ENCODE results near the gene CBFA2T3. TPM values are rescaled to one million over a fixed set of nuclear protein-coding genes. Genes with fewer than 3 reads are reported as not detected.

Gene CBFA2T3
- total RNA-seq, 1 experiment from 2014 or later = 2.9 TPM

- Histone ChIP-seq H4K20me1 (ENCODE audit: control insufficient read depth, insufficient read depth, insufficient read length) (no peaks in the 10 kb centered on the region), H3T11ph (ENCODE audit: low read length) (no peak overlapping the region), H2BK20ac (ENCODE audit: low read depth, low read length, poor library complexity, severe bottlenecking) (no peak overlapping the region), H2AFZ (ENCODE audit: low read length) (no peak overlapping the region), H3K4me1 (ENCODE audit: insufficient read depth, low read length) (no peaks in the 10 kb centered on the region), H3K9ac (ENCODE audit: extremely low read depth, insufficient read length, low read length) (no peak overlapping the region), H3K79me2 (ENCODE audit: insufficient read depth, low read length) (no peaks in the 10 kb centered on the region), H3K18ac (ENCODE audit: insufficient read length, low read depth, low read length) (no peak overlapping the region), H4K91ac (ENCODE audit: insufficient read length, low read depth, low read length) (no peak overlapping the region), H3K9me3 (ENCODE audit: control insufficient read depth, low read depth, low read length) (no peaks in the 10 kb centered on the region), H2BK15ac (ENCODE audit: low read depth, low read length) (no peak overlapping the region), H2BK120ac (ENCODE audit: low read depth, low read length, poor library complexity, severe bottlenecking) (no peak overlapping the region), H3K27ac (ENCODE audit: insufficient read length, low read depth, low read length) (no peak overlapping the region), H3K4me2 (ENCODE audit: insufficient read depth, insufficient read length, low read length) (no peak overlapping the region), H3K23ac (ENCODE audit: insufficient read length, low read depth, low read length) (no peak overlapping the region), H3K56ac (ENCODE audit: insufficient read length, low read depth, low read length) (no peak overlapping the region), H3K14ac (ENCODE audit: insufficient read depth, low read length) (peak overlapping the region; percentile 48), H3K79me1 (ENCODE audit: insufficient read depth, low read depth, low read length, poor library complexity, severe bottlenecking) (no peaks in the 10 kb centered on the region), H4K5ac (ENCODE audit: insufficient read length, low read depth, low read length) (no peak overlapping the region), H3K23me2 (ENCODE audit: insufficient read length, low read depth, low read length, poor library complexity, severe bottlenecking) (no peaks in the 10 kb centered on the region), H3K27me3 (ENCODE audit: insufficient read depth, low read length) (no peaks in the 10 kb centered on the region), H2BK12ac (ENCODE audit: insufficient read length, low read depth, low read length) (no peak overlapping the region), H3K4ac (ENCODE audit: low read depth, low read length) (no peak overlapping the region), H2BK5ac (ENCODE audit: insufficient read length, low read length) (no peak overlapping the region), H2AK5ac (ENCODE audit: insufficient read length, low read length) (no peak overlapping the region), H4K8ac (replicated peaks; ENCODE audit: insufficient read length, low read depth, low read length) (no peak overlapping the region)
- Mint-ChIP-seq H3K9me3 (no peaks in the 10 kb centered on the region), H3K4me1 (peaks cover 0 to 6% of the 10 kb centered on the region in 2 experiments; a peak in 1 of 4 replicates), H3K4me3 (no peak overlapping the region), H3K27me3 (ENCODE audit: low read depth) (no peaks in the 10 kb centered on the region), H3K36me3 (ENCODE audit: insufficient read depth in 1 of 3, low read depth in 3 of 3) (no peaks in the 10 kb centered on the region), H3K27ac (peak overlapping the region in 1 of 3 experiments; percentile 71; a peak in 1 of 7 replicates)
- WGBS (ENCODE audit: extremely low coverage, insufficient read length, low lambda C conversion rate) = no CpG with 5 or more reads among the region's 25 CpGs
- DNase-seq = no peak
- no peak for TF ChIP-seq CTCF (conservative IDR thresholded peaks at IDR 0.05)
These were observed 1.4 kb downstream of the CBFA2T3 start for GRCh38 chr16:88975511-88976061.

Data from H9 (cell line).